Inflammatory macrophage treated with lipopolysaccharide for 1 hour (primary cell): ENCODE results near the gene NOL4L.
A peak's percentile ranks its signal among the peaks of the same experiment; 100 is the strongest.

Experiments
- DNase-seq, 2 donors: peaks; one replicate each; pipeline ENCODE4 v3.0.0-alpha.2; 2020 to 2022

The NOL4L gene

GRCh38 chr20:32454164-32455145 is 130.7 kb downstream of the NOL4L start:
- DNase-seq = no peak

DNA sequence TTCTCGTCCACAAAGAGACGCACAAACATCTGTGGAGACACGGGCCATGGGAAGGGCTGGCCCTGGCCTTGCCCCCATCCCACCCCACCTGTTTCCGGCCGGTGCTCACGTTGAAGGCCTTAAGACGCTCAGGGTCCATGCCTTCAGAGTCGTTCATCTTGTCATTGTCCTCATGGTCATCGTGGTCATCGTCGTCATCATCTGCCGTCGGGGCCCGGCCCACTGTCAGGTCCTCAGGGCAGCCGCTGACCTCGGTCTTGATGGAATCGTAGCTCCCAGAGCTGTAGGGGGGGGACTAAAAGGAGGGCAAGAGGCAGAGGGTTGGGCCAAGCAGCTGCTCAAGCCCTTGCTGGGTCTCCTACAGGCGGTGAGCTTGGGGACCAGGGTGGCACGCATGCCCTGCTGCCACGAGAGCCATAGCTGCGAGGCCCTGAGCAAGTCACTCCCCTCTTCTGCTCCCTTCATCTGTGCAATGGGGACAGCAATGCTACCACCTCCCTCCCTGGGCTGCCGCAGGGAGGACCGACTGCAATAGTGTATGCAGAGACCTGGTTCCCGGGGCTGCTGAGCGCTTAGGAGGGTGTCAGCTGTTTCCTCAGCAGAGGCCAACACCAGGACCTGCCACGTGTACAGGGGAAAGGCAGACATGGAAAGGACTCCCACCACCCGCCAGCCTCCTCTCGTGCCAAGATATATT is 131.5 kb downstream of the NOL4L start:
- DNase-seq = no peak

DNA sequence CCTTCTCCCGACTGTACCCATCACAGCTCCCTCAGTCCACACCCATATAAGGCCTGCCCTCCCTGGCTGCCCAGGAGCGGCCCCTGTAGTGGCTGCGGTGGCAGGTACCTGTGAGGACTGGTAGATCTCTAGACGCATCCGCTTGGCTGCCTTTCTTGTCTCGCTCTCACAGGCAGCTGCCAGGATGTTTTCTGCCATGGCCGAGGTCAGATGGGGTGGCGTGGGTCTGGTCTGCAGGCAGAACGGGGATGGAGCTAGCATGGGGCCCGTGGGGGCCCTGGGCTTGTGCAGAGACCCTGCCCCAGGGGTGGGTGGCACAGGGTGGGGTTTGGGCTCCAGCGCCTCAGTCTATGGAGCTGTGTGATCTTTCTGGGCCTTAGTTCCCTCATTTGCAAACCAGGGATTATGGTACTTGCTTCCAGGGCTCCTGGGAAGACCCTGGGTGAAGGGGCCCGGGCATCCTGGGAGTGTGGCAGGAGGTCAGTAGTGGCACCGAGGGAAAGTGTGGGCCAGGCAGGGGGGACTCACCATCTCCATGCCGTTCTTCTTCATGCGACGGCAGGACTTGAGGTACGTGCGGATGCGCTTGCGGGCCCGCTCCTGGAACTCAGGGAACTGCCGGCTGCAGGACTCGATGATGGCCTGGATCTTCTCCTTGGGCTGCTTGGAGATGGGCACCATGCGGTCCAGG is 132.2 kb downstream of the NOL4L start:
- no peak for DNase-seq

- no peak for DNase-seq
Observed at GRCh38 chr20:32451682-32452461, 133.3 kb downstream of the NOL4L start.

DNA sequence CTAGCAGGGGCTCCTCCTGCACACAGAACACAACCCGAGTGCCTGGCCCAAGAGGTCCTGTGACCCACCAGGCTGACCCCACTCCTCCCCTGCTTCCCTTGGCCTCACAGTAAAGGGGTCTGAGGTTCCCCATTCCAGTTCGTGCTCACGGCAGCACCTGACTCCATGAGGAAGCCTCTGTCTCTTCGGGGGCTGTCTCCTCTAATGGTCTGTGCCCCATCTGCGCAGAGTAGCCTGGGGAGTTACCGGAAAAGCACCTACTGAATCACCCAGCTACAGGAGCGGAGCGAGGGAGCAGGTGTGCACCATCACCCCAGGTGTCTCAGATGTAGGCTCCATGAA is 133.8 kb downstream of the NOL4L start:
- no peak for DNase-seq

GRCh38 chr20:32450484-32451061 is 134.6 kb downstream of the NOL4L start:
- no peak for DNase-seq

GRCh38 chr20:32449890-32450401 is 135.2 kb downstream of the NOL4L start:
- peak in 1 of 2 donors; percentile 4 for DNase-seq

GRCh38 chr20:32449057-32449889 is 135.9 kb downstream of the NOL4L start:
- DNase-seq = peak; percentile 42 to 59

- DNase-seq = no peak
Observed at GRCh38 chr20:32448306-32449056, 136.7 kb downstream of the NOL4L start.

DNA sequence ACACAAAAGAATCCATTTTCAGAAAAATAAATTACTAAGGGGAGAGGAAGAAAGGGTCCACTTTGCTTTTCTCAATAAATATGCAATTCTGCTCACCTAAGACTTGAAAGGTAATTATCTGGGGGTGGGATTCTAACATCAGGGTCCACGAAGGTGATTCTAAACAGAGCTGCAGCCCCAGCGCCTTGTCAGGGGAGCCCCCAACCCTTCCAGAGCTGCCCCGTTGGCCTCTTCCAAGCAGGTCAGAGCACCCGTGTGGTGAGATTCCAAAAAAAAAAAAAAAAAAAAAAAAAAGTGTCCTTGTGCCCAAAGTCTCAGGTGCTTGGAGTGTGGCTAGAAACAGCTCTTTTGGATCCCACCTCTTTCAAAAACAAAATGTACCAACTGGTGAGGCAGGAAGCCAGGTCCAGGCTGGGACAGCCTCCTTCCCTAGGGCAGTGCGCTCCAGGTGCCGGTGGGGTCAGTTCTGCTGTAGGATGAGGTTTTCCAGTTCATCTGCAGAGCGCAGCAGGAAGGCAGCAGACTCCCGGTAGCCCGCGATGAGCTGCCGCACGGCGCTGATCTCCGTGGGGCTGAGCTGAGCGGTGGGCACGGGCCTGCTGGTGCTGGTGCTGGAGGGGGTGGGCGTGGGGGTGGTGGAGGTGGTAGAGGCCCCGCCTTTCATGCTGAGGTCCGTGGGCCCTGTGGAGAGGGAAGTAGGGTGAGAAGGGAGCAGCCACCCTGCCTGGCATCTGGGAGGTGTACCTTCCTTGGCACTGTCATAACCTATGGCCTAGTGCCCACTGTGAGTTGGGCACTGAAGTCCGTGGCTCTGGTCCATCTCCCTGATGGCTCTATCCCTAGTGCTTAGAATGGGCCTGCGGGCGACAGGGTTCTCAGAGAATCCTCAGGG is 137.8 kb downstream of the NOL4L start:
- DNase-seq = no peak

DNA sequence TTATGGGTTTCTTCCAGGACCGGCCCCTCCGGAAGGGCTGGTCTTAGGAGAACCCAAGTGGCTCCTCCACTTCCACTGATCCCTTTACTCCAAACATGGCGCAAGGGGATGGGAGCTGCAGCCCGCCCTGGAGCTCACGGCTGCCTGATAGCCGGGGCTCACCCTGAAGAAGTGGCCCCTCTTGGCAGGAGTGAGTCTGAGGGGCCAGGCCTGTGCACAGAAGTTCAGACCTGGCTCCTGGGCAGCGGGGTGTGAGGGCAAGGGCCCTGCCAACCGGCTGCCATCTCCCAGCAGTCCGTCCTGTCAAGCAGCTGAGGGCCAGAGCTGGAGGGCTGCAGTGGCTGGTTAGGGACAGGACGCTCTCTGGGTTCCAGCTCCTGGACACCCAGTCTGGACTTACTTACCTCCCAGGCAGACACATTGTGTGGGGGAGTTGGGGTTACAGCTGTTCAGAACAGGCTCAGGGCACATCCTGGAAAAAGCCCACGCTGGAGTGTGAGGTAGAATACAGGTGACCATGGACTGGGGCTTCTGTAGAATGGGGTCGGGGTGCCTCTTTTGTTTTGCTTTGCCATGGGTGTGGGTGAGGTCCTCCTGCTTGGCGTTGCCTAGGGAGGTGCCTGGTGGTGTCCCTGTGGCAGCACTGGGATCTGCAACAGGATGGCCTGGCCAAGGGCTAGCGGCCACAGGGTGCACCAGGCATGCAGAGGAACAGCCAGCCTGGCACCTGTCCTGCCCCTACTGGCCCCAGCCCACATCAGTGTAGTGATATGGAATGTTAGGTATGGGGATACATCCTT is 138.6 kb downstream of the NOL4L start:
- DNase-seq = no peak

- no peak for DNase-seq
Observed at GRCh38 chr20:32445539-32446273, 139.4 kb downstream of the NOL4L start.

DNA sequence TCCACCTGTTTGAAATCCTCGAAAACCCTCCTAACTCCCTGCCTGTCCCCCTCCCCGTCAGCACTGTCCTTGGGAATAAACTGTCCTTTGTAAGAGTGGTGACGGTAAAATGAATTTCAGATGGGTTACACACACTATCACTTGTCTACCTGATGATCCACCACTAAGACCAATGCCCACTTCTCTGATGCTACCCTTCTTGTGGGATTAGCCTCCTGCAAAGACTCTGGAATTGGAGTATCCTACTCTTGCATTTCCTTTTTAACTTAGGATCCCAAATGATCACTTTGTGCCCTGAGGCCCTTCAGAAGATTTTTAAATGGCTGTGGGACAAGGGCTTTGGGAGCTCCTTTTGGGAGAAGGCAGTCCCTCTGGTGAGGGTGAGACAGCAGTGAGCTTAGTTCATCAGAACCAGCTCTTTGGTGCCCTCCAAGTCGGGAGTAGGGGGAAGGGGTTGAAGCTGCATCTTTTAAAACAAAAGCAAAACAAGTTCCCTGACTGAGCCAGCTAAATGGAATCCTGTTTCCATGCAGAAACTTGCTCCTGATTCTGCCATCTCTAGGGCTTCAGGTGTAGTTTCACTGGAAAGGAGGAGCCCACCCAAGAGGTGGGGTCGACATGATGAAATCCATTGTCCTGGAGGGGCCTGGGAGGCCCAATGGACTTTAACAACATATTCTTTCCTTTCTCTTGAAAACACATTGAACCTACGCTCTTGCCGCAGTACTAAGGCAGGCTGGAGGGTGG is 140.5 kb downstream of the NOL4L start:
- DNase-seq = no peak

DNA sequence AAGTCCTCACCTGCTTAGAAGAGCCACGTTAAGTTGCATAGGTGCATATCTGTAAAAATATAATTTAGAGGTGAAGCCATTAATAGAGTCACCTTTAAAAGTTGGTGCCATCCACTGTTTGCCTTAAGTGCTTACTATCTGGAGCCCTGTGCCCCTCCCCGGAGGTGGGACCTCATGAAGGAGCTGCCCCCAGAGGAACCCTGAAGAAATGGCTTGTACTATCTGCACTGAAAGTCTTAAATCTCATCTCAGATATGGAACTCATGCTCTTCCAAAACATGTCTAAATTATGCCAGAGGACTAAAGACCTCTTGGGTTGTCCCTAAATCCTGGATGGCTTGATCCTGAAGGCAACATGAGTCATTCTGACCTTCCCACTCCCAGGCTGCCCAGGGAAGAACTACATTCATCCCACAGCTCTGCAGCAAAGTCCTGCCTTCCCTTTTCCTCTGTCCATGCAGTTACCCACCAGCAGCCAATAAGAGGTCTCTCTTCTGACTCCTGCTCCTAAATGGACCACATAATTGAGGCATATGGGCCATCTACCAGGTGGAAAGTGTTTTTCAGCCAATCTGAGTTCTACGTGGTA is 141.7 kb downstream of the NOL4L start:
- DNase-seq = no peak

GRCh38 chr20:32442630-32443373 is 142.3 kb downstream of the NOL4L start:
- no peak for DNase-seq

GRCh38 chr20:32441638-32442037 is 143.5 kb downstream of the NOL4L start:
- no peak for DNase-seq
